HCT116 (cell line): ENCODE results near the gene PSMB7.

Experiments
- CTCF ChIP-seq, 3 experiments: fragments of 200-600 bp in 1 of 3; sonication (generic) in 1 of 3; IDR thresholded peaks in 2 of 3; conservative IDR thresholded peaks in 1 of 3; 2 replicates each; pipeline ENCODE4 v1.5.1; 2012 to 2017; ENCODE audit warnings: low read depth in 2 of 3, low read length in 2 of 3, antibody characterized with exemption in 1 of 3, borderline replicate concordance in 1 of 3, control low read depth in 1 of 3, mild to moderate bottlenecking in 1 of 3, mixed read lengths in 1 of 3, mixed run types in 1 of 3, moderate library complexity in 1 of 3; ENCODE audit not compliant: insufficient read depth in 1 of 3
- EZH2 ChIP-seq: fragments of 200-600 bp; sonication (generic); IDR thresholded peaks from 2 replicates; pipeline ENCODE4 v1.6.1; 2017; ENCODE audit warnings: antibody characterized with exemption, mixed run types
- FOSL1 ChIP-seq: IDR thresholded peaks from 2 replicates; pipeline ENCODE4 v1.6.1; 2012; ENCODE audit warnings: low read depth
- JUND ChIP-seq: IDR thresholded peaks from 2 replicates; pipeline ENCODE4 v1.6.1; 2012
- POLR2A ChIP-seq: IDR thresholded peaks from 2 replicates; pipeline ENCODE4 v1.7.0; 2011; ENCODE audit warnings: borderline replicate concordance; ENCODE audit not compliant: insufficient read depth, insufficient read length; ENCODE audit errors: extremely low read depth
- RAD21 ChIP-seq: IDR thresholded peaks from 2 replicates; pipeline ENCODE4 v1.6.1; 2012; ENCODE audit warnings: low read depth, mild to moderate bottlenecking
- SIN3A ChIP-seq: IDR thresholded peaks from 2 replicates; pipeline ENCODE4 v1.6.1; 2012; ENCODE audit warnings: low read depth
- SP1 ChIP-seq: IDR thresholded peaks from 2 replicates; pipeline ENCODE4 v1.6.1; 2012; ENCODE audit warnings: low read depth
- SRF ChIP-seq: IDR thresholded peaks from 2 replicates; pipeline ENCODE4 v1.6.1; 2012; ENCODE audit warnings: low read depth
- YY1 ChIP-seq: IDR thresholded peaks from 2 replicates; pipeline ENCODE4 v1.6.1; 2011; ENCODE audit warnings: low read length, low read depth, moderate library complexity, mild to moderate bottlenecking; ENCODE audit not compliant: insufficient replicate concordance; ENCODE audit errors: extremely low read depth
- ZNF274 ChIP-seq: fragments of 200-500 bp; sonication (Bioruptor generic); IDR thresholded peaks from 2 replicates; pipeline ENCODE4 v1.6.1; 2014; ENCODE audit warnings: mild to moderate bottlenecking, low read depth, low read length, inconsistent platforms

GRCh38 chr9:124363326-124364096 lies 51.7 kb downstream of the PSMB7 start:
- TF ChIP-seq CTCF (IDR thresholded peaks at IDR 0.05 in 2 of 3, conservative IDR thresholded peaks at IDR 0.05 in 1 of 3; ENCODE audit: borderline replicate concordance in 1 of 3, insufficient read depth in 1 of 3, low read depth in 2 of 3, low read length in 2 of 3) (no peak), ZNF274 (no peak), POLR2A (no peak), SIN3A (no peak), JUND (no peak), SP1 (no peak), EZH2 (no peak), FOSL1 (no peak), RAD21 (no peak), YY1 (no peak), SRF (no peak)
